Activated CD4-positive, alpha-beta T cell treated with anti-CD3 and anti-CD28 coated beads, Interleukin-2, amount 50 U/mL, for 1 hour (primary cell): Measurements from ENCODE around the gene SLC6A3.
"Not testable (repeated sequence)": the region's sequence is repeated elsewhere in the genome, so short reads cannot be mapped to it uniquely, and the experiment has no call there.

Experiments used
- DNase-seq: peaks from one replicate; pipeline ENCODE4 v3.0.0-alpha.2; 2020

Gene SLC6A3

DNA sequence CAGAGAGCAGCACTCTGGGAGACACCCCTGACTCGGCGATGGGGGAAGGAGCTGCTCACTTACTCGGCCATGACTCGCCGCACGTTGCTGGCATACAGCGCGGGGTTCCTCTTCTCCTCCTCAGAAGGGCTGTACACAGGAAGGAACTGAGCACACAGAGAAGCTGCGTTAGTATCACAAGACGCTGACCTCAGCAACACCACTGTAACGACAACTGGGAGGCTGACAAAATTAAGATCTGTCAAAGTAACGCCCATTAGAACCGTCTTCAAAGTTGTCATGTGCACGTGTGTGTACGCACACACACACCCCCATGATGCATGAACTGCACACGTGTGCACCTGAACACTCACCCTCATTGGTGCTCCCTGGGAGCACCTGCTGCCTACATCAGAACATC is 32.1 kb upstream of the SLC6A3 start:
- no peak for DNase-seq

DNA sequence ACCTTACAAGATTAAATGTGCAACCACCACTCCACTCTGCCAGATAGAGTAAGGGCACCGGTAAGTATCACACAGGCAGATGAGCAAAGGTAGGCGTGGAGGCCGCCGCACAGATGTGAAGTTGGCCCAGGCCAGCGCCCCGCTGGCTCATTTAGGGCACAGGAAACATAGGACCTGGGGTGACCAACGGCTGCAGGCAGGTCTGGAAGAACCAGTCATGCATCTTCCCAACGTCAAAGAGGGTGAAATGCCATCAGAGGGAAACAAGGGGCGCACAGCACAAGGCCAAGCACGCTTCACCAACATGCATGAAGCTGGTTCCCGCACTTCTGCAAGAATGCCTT is 31.7 kb upstream of the SLC6A3 start:
- DNase-seq, result no peak

DNA sequence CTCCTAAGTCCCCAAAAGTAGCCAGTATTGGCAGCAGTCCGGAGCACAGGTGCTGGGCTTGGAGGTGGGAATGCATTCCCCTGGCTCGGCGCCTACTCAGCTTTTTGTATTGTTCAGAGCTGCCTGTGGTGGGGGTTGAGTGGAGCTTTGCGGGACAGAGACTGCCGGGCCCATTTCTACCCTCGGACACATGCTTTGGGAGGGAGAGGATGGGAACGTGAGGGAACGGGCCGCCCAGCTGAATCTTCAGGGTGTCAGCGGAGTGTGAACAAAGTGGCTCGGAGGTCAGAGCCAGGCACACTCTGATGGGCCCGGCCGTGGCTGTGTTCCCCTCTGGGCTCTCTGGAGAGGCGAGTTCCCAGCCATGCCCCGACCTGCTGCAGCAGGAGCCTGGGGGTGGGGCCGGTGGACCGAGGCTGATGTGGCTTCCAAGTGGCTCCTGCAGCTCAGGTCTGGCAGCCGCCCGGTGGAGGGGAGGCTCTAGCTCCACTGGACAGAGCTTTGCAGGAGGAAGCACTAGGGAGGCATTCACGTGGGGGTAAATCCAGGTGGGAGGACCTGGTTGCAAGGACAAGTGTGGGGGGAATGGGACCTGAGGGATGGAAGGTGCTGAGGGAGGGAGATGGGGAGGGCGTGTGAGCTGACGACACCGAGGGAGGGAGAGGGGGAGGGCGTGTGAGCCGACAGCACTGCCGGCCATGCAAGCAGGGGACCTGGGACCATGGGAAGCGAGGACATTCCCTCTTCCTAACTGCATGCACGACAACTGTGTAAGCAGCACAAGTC is 31.1 kb upstream of the SLC6A3 start:
- no peak for DNase-seq

DNA sequence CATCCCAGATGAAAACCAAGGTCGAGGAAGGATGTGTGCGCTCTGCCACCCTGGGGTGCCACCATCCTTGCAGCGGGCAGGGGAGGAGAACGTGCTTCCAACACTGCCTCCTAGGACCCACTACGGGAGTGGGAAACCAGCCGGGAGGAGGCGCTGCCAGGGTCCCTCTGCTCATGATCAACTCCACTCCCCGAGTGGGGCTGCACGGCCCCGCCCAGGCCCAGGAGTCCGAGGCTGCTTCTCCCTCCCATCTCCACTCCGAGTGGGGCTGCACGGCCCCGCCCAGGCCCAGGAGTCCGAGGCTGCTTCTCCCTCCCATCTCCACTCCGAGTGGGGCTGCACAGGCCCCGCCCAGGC is 30.3 kb upstream of the SLC6A3 start:
- DNase-seq, result not testable (repeated sequence)

DNA sequence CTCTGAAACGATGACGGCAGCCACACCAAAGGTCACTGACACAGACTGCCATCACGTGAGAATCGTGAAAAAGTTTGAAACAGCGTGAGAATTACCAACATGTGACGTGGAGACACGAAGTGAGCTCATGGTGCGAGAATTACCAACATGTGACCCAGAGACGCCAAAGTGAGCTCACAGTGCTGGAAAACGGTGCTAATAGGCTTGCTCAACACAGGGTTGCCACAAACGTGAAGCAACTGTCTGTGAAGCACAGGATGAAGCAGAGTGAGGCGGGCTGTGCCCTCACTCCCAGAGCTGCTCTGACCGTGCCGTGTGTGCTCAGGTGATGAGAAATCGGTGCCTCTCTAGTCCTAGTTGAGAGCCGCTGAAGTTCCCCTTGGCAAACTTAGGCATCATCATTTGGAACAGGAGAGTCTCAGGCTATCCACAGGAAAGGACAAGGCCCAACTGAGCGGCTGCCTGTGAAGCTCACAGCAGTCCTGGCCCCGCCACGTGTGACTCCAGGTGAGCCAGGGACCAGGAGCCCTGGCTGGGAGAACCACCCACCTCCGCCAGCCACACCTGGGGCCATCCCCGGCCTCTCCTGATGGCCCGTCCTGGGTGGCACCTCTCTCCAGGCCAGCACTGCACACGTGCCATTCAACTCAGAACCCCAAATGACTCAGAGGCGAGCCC is 29.8 kb upstream of the SLC6A3 start:
- no peak for DNase-seq

DNA sequence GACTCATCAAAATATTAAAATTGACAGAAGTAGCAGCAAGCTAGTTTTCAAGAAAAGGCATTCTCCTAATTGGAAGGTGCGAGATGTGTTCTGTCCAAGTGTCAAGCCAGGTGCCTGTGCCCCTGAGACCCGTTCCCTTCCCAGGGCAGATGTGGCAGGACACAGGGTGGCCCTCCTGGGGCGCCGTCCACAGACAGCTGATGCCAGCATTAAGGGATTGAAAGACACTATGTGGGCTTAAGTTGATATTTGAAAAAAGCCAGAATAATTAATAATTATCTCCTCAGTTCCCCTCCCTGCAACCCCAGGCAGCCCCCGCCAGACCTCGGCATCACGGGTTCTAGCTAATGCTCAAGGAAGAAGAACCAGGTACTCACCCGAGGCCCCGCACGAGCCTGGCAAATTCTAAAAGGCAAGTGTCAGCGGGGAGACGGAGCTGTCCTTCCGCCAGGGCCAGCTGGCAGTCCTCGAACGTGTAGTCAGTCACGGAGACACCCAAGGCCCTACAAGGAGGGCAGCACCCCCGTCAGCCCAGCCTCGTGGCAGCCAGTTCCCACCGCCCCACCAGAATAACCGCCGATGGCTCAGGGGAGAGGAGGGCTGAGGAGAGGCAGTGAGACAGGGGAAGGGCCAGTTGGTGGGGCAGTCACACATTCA is 29.1 kb upstream of the SLC6A3 start:
- no peak for DNase-seq

DNA sequence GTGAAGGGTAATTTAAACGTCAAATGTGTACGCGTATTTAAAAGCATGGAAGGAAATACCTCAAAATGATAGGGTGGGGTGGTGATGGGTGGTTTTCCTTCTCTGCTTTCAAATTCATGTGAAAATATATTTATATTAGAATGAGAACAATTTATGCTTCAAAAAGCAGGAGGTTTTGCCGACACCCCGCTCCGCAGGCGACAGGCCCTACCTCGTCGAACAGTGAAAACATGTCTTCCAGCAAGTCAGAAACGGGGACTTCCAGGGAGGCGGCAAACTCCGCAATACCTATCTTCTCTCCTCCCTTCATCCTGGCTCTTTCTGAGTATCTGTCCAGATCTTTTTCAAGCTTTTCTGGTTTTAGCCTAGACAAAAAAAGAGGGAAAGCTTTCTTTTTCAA is 28.5 kb upstream of the SLC6A3 start:
- DNase-seq, result no peak

DNA sequence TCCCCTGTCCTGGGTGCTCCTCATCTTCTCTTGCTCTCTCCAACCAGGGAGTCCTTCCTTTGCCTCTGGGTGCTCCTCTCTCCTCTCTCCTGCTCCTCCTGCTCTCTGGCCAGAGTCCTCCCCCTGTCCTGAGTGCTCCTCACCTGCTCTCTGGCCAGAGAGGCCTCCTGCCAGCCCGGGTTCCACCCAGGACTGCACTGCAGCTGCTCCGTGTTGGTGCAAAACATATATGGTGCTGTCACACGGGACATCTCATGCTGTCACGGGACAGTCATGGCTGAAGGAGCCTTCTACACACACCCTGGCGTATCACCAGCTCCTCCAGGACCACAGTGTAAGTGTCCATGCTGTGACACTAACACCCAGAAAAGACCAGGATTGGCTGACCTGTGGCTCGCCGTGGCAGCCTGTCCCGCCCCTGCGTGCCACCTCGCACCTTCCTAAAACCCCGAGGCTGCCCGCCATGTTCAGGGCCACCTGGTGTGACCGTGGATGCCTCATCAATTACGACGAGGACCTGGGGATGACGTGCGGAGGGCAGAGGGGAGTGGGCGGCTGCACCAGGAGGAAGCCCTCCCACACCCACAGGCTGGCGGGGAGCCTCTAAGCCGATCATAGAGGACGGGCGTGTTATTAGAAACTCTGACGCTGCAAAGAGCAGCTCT is 27.9 kb upstream of the SLC6A3 start:
- DNase-seq, result no peak

DNA sequence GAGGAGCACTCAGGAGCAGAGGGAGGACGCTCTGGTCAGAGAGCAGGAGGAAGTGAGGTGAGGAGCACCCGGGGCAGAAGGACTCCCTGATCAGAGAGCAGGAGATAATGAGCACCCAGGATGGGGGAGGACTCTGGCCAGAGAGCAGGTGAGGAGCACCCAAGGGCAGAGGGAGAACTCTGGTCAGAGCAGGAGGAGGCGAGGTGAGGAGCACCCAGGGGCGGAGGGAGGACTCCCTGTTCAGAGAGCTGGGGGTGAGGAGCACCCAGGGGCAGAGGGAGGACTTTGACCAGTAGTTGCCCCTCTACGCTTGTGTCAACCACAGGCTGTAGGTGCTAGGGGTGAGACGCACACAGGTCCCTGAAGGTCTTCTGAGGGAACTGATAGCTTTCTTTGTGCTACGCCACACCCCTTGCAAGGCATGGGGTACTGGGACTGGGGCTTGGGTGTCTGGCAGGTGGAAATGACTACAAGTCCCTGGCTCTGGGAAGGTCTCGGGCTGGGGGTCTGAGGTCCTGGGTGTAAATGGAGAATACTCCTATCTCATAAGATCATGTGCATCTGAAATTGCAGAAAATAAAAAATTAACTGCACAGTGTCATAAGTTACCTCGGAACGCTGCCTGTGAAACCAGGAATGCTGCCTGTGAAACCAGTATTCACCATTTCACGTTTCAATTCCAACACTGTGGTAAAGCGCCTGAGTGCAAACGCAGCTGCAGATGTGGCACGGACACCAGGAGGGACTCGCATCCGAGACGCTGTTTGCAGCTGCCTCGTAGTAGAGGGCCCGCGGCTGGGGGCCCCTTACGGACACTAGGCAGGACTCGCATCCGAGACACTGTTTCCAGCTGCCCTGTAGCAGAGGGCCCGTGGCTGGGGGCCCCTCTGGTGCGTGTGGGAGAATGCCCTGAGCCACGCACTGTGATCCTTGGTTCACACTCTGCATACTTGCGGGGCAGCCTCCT is 27.0 kb upstream of the SLC6A3 start:
- no peak for DNase-seq

DNA sequence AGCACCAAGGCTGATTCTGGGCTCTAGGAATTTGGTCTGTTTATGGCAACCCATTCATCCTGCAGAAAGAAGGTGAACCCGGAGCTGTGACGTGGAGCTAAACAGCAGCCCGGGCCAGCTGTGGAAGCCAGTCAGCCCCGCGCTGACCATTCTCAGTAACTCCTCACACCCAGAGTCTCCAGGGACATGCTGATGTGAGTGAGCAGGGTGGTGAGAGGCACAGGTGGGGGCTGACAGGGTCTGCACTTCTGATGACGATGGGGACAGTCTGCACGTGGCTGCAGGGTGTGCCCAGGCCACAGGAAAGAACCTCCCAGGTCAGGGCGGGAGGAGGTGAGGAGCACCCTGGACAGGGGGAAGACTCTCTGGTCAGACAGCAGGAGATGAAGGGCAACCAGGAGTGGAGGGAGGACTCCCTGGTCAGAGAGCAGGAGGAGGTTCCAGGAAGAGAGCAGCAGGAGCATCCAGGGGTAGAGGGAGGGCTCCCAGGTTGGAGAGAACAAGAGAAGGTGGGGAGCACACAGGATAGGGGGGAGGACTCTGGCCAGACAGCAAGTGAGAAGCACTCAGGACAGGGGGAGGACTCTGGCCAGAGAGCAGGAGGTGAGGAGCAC is 26.1 kb upstream of the SLC6A3 start:
- DNase-seq, result no peak

DNA sequence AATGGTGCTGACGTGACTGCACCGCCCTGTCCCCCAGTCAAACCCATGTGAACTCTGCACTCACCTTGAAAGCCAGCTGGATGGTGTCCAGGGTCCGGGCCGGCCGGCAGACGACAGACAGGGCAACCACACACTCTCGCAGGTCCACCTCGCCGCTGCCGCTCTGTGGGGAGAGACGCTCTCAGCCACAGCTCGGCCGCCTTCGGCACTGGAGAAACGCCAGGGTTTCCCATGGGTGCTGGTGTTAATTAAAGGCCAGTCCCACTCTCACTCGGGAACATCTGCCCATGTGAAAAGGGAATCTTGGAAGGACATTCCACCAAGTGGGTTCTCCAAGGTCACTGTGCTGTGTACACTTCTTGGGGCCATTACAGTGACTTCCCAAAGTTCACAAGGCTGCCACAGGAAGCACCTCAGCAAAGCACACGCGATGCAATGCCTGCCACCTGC is 25.5 kb upstream of the SLC6A3 start:
- no peak for DNase-seq

DNA sequence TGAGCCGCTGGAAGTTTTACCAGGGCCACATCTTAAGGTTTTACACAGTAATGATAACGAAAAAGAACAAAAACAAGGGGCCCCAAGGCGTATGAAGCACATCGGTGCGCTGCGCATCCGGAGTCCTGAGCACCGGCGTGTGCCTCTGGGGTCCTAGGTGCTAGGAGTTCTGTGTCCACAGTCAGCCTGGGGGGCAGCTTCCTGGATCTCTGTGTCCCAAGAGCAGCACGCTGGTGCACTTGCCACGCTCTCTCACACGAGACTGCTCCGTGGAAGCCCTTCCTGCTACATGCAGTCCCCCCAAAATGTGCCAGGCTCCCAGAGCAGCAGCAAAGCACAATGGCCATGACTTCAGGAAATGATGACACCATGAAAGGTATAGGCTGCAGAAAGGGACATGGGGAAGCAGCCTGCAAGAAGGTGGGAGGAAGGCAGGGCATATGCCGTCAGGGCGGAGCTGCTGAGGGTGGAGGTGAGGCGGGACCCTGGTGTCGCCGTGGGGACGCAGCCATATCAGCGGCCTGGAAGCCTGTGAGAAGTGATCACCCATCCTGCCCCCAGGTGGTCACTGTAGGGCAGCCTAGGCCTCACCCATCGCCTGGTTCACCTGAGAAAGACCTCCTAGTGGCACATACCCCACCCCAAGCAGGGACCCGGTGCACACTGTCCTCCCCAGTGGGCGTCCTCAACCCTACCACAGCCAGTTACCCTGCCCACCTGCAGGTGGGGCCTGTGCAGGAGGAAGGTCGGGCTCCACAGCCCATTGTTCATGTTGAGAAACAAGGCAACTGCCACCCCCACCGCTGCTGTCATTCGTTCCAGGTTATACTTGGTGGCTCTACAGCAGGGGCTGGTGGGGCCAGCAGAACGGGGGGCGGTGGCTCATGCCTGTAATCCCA is 23.6 kb upstream of the SLC6A3 start:
- no peak for DNase-seq

DNA sequence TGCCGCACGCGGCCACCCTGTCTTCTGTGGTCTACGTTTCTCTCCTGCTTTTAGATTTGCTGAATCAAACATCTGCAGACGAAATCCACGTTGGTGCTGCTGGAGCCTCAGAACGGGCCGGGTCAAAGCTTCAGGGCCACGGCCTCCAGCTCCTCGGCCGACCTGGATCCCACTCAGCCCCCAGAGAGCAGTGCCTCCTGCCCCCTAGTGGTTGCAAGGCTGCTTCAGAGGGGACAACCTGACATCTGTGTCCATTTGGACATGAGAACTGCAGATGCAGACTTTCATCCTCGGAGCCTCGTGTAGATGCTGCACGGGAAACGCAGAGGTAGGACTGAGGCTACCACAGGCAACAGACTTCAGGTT is 23.0 kb upstream of the SLC6A3 start:
- DNase-seq, result peak; percentile 22

DNA sequence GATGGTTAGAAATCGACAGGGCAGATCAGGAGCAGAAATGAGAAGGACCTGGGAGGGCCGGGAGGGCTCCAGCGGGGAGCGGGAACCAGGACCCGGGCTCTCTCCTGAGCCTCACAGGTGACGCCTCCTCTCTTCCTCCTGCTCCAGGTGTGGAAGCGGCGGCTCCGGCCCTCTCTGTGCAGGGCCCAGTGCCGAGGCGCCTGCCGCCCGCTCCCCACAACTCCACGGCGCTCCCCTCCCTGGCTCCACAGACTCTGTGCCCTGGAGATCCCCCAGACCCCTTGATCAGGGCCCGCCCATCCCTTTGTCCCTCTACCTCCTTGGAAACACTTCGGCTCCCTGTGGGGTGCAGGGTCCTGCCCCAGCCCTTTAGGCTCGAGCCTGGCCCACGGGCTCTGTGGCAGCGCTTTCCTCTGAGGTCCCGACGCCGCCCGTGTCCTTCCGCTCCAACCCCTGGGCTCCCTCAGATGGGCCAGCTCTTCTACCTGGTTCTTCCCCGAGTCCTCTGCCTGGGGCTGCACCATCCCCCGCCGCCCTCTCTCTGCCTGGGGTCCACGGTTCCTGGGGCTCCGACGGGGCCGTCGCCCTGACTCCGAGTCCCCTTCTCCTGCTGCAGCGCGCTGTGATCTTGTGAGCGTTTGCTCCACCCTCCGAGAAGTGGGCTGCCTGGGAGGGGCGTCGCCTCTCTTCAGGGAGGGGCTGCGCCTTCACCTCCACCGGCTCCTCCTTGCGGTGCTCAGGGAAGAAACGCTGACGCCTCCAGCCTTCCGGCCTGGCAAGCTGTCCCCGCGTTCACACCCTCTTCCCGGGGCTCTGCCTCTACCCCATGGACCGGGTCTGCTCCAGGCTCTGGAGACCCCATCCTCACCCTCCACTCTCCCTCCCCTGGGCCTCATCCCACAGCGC is 22.4 kb upstream of the SLC6A3 start:
- DNase-seq, result no peak

DNA sequence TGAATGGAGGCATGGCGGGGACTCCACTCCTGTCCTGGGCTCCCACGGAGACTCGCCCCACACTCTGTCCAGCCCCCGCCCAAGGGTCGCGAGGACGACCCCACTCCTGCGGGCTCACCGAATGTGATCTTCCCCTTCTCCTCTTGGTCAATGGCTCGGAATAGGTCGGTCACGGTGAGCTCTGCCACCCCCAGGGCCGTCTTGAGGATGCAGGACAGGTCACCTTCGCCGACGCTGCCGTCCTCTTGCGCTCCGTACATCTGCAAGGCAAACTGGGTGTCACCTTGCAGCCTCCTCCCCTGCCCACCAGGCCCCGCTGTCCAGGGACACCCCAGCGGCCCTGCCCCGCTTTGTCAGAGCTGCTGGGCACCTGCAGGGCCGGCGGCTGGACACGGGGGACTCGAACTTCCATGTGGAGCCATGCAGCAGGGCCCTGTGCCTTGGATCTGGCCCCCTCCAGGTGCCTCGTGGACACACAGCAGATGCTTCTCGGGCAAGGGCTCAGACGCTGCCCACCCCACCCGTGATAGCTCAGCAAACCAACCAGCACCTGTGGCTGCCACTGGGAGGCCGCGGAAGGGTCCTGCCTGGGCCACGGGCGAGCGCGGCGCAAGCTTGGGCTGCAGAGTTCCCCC is 21.5 kb upstream of the SLC6A3 start:
- DNase-seq, result no peak

DNA sequence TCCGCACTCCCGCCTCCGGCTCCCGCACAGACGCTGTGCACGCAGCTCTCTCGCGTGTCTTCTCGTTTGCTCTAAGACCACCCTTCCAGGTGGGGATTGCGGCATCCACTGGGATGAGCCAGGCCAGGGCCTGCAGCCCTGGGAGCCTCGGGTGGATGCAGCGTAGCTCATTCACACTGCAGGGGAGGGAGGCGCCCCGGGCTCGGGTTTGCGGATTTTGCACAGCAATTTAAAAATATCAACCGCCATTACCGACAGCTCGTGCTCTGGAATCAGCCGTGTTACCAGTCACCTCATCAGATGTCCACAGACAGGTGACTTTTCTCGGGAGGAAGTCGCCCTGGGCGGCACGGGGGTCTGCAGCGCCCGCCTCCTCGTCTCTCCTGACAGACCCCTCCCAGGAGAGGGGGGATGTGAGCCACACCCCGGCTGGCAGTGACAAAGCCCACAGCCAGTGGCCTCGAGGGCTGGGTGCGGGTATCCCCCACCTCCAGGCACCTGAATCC is 20.8 kb upstream of the SLC6A3 start:
- DNase-seq, result no peak

DNA sequence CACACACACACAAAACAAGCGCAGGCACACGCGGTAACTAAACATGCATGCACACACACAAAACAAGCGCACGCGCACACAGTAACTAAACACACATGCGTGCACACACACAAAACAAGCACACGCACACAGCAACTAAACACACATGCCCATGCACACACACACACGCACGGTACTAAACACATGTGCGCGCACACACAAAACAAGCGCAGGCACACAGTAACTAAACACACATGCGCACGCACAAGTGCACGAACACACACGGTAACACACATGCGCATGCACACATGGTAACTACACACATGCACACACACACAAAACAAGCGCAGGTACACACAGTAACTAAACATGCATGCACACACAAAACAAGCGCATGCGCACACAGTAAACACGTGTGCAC is 19.9 kb upstream of the SLC6A3 start:
- DNase-seq, result no peak

DNA sequence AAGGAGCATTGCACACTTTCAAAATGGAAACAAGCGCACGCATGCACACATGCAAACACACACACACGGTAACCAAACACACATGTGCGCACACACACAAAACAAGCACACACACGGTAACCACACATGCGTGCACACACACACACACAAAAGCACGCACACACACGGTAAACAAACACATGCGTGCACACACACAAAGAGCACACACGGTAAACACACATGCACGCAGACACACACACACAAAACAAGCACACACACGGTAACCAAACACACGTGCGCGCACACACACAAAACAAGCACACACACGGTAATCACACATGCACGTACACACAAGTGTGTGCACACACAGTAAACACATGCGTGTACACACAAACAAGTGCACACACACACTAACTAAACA is 19.3 kb upstream of the SLC6A3 start:
- no peak for DNase-seq

DNA sequence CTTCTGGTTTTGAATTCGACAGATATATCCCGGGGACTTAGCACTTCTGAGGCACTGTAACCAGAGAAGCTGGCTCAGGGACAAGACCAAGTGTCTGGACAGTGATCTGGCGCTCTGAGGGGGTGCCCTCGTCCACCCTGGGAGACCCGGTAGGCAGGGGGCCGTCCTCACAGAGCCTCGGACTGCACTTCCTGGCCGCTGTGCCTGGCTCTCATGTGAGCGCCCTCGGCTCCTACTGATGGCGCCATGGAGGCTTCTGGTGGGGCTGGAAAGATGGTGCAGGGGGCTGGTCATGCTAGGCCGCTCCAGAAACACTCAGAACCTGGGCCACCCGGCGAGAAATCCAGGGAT is 18.8 kb upstream of the SLC6A3 start:
- no peak for DNase-seq
